Caco-2 (cell line): ENCODE results near the gene TDRD5. TPM values are rescaled to one million over a fixed set of nuclear protein-coding genes. Genes with fewer than 3 reads are reported as not detected.

Experiments used
- BruUV-seq: library from RNA; stranded (reverse); fragments of 400-500 nt; replicated peaks from 2 replicates; lab custom pipeline; 2021; lab: Mats Ljungman, UMichigan
- CTCF ChIA-PET: fragments of 300-600 bp; sonication (Branson Sonifier 250); formaldehyde crosslinking; loops from one replicate; lab custom pipeline; 2022; ENCODE audit warnings: antibody characterized with exemption; lab: Charles Lee
- POLR2A ChIA-PET: fragments of 300-600 bp; sonication (Branson Sonifier 250); formaldehyde crosslinking; loops from one replicate; lab custom pipeline; 2022; ENCODE audit warnings: antibody characterized with exemption; lab: Charles Lee
- DNase-seq, 2 experiments: peaks; one replicate each; pipeline versions ENCODE4 v3.0.0 to v3.0.0-alpha.2; 2020 to 2022
- H3K27me3 ChIP-seq: replicated peaks from 2 replicates; pipeline ENCODE4 v1.6.0; 2011; ENCODE audit warnings: low read length; ENCODE audit not compliant: control insufficient read depth, insufficient read depth
- H3K36me3 ChIP-seq: 2 replicates; pipeline ENCODE4 v1.5.1; 2011; ENCODE audit warnings: low read length; ENCODE audit not compliant: control insufficient read depth, insufficient read depth
- H3K4me1 ChIP-seq: fragments of 250-450 bp; sonication (Bioruptor Pico); 2 replicates; pipeline ENCODE4 v1.5.1; 2020; ENCODE audit warnings: mild to moderate bottlenecking
- H3K4me3 ChIP-seq: 2 replicates; pipeline ENCODE4 v1.5.1; 2011; ENCODE audit warnings: low read depth, mild to moderate bottlenecking, control low read depth, low read length
- H3K9me3 ChIP-seq: fragments of 250-450 bp; sonication (Bioruptor Pico); 2 replicates; pipeline ENCODE4 v1.5.1; 2020; ENCODE audit warnings: mild to moderate bottlenecking, moderate library complexity
- H3K27ac Mint-ChIP-seq: one replicate; pipeline ENCODE4 v1.8.0; 2022; ENCODE audit warnings: mixed read lengths; ENCODE audit not compliant: unreplicated experiment
- H3K27me3 Mint-ChIP-seq: one replicate; pipeline ENCODE4 v1.8.0; 2022; ENCODE audit warnings: mixed read lengths; ENCODE audit not compliant: insufficient read depth, unreplicated experiment
- H3K36me3 Mint-ChIP-seq: one replicate; pipeline ENCODE4 v1.8.0; 2022; ENCODE audit warnings: mild to moderate bottlenecking, mixed read lengths; ENCODE audit not compliant: insufficient read depth, unreplicated experiment
- H3K4me1 Mint-ChIP-seq: one replicate; pipeline ENCODE4 v1.8.0; 2022; ENCODE audit warnings: low read depth, mixed read lengths; ENCODE audit not compliant: unreplicated experiment
- H3K4me3 Mint-ChIP-seq: one replicate; pipeline ENCODE4 v1.8.0; 2022; ENCODE audit warnings: mild to moderate bottlenecking, moderate library complexity, mixed read lengths; ENCODE audit not compliant: unreplicated experiment
- H3K9me3 Mint-ChIP-seq: one replicate; pipeline ENCODE4 v1.8.0; 2022; ENCODE audit warnings: mixed read lengths; ENCODE audit not compliant: unreplicated experiment
- intact Hi-C: fragments of 100-400 bp; cut with micrococcal nuclease; formaldehyde crosslinking; loops from one replicate; pipeline ENCODE4 v1.10.0; 2022; ENCODE audit not compliant: unreplicated experiment
- total RNA-seq: library from RNA; stranded (reverse); gene quantifications from 2 replicates; pipeline ENCODE4 v1.2.3, GENCODE V29; 2022
- TF ChIP-seq, protein P1 (sequence below), 2 experiments: fragments of 200-600 bp in 1 of 2; IDR thresholded peaks; 1 replicate in 1 of 2; 2 replicates in 1 of 2; pipeline versions ENCODE4 v1.5.1 to v1.8.0; 2011 to 2022; ENCODE audit warnings: antibody characterized with exemption in 1 of 2, control low read depth in 1 of 2, inconsistent platforms in 1 of 2, low read depth in 1 of 2, low read length in 1 of 2, mild to moderate bottlenecking in 1 of 2, moderate library complexity in 1 of 2; ENCODE audit not compliant: insufficient read depth in 1 of 2, severe bottlenecking in 1 of 2, unreplicated experiment in 1 of 2

The TDRD5 gene
- total RNA-seq, 1 experiment from 2014 or later, result 0.52 TPM

DNA sequence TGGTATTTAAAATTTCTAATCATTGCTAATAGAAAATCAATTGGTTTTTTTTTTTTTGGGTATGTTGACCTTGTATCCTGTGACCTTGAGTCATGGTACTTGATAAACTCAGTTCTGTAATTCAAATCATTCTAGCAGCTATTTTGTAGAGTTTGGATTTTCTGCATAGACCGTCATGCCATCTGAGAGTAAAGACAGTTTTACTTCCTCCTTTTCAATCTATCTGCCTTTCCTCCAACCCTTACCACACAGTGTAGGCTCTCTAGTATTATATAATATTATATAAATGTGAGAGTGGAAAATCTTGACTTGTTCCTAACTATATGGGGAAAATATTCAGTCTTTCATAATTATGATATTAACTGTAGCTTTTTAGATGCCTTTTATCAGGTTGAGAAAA, 7.0 kb downstream of the TDRD5 start:
- no peak for DNase-seq
- no peaks in the 10 kb centered on the region for H3K9me3 ChIP-seq
- Mint-ChIP-seq H3K27ac (no peak overlapping the region), H3K4me1 (peaks cover 7% of the 10 kb centered on the region), H3K27me3 (peaks cover 6% of the 10 kb centered on the region), H3K9me3 (peaks cover 10% of the 10 kb centered on the region), H3K4me3 (no peak overlapping the region), H3K36me3 (no peaks in the 10 kb centered on the region)
- TF ChIP-seq, protein P1, sequence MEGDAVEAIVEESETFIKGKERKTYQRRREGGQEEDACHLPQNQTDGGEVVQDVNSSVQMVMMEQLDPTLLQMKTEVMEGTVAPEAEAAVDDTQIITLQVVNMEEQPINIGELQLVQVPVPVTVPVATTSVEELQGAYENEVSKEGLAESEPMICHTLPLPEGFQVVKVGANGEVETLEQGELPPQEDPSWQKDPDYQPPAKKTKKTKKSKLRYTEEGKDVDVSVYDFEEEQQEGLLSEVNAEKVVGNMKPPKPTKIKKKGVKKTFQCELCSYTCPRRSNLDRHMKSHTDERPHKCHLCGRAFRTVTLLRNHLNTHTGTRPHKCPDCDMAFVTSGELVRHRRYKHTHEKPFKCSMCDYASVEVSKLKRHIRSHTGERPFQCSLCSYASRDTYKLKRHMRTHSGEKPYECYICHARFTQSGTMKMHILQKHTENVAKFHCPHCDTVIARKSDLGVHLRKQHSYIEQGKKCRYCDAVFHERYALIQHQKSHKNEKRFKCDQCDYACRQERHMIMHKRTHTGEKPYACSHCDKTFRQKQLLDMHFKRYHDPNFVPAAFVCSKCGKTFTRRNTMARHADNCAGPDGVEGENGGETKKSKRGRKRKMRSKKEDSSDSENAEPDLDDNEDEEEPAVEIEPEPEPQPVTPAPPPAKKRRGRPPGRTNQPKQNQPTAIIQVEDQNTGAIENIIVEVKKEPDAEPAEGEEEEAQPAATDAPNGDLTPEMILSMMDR (IDR thresholded peaks at IDR 0.05; ENCODE audit: insufficient read depth in 1 of 2, low read depth in 1 of 2, low read length in 1 of 2, severe bottlenecking in 1 of 2, unreplicated experiment in 1 of 2), result no peak
- BruUV-seq, result no TSS peak
- H3K4me3 ChIP-seq, result no peak overlapping the region
- ChIA-PET CTCF (interaction anchor here (1.0 kb wide), 1 partner anchor 151 kb away, joined by 4 read pairs; no protein-coding TSS in a partner anchor), POLR2A (no interaction called here)
- no peaks in the 10 kb centered on the region for H3K27me3 ChIP-seq
- H3K4me1 ChIP-seq, result no peaks in the 10 kb centered on the region
- no peaks in the 10 kb centered on the region for H3K36me3 ChIP-seq
- intact Hi-C loops, result loop anchor here (1.0 to 2.0 kb wide), 3 partner anchors 305 to 520 kb away; partner anchors contain the start of gene SOAT1

- Mint-ChIP-seq H3K27me3 (peaks cover 9% of the 10 kb centered on the region), H3K27ac (no peak overlapping the region), H3K36me3 (no peaks in the 10 kb centered on the region), H3K9me3 (peaks cover 21% of the 10 kb centered on the region), H3K4me1 (peaks cover 7% of the 10 kb centered on the region), H3K4me3 (no peak overlapping the region)
- Histone ChIP-seq H3K36me3 (no peaks in the 10 kb centered on the region), H3K4me1 (no peaks in the 10 kb centered on the region), H3K9me3 (no peaks in the 10 kb centered on the region), H3K27me3 (no peaks in the 10 kb centered on the region), H3K4me3 (no peak overlapping the region)
- intact Hi-C loops, result loop anchor here (1.0 to 2.0 kb wide), 3 partner anchors 306 to 521 kb away; partner anchors contain the start of gene SOAT1
- TF ChIP-seq, protein P1 (IDR thresholded peaks at IDR 0.05; ENCODE audit: insufficient read depth in 1 of 2, low read depth in 1 of 2, low read length in 1 of 2, severe bottlenecking in 1 of 2, unreplicated experiment in 1 of 2), result peak; percentile 50 to 53
- DNase-seq, result peak in 1 of 2 experiments; percentile 60
- ChIA-PET POLR2A (no interaction called here), CTCF (interaction anchor here (0.6 to 1.0 kb wide), 4 partner anchors 103 to 348 kb away, joined by 3 to 5 read pairs (median 4); no protein-coding TSS in a partner anchor)
- BruUV-seq, result no TSS peak
These were observed 8.1 kb downstream of the TDRD5 start for GRCh38 chr1:179599623-179600249.

GRCh38 chr1:179601093-179601492, 9.5 kb downstream of the TDRD5 start:
- H3K9me3 Mint-ChIP-seq, result peaks cover 21% of the 10 kb centered on the region
- no peak overlapping the region for H3K27ac Mint-ChIP-seq
- Histone ChIP-seq H3K36me3 (no peaks in the 10 kb centered on the region), H3K9me3 (no peaks in the 10 kb centered on the region), H3K4me1 (no peaks in the 10 kb centered on the region), H3K4me3 (no peak overlapping the region), H3K27me3 (no peaks in the 10 kb centered on the region)
- peaks cover 7% of the 10 kb centered on the region for H3K4me1 Mint-ChIP-seq
- ChIA-PET POLR2A (no interaction called here), CTCF (no interaction called here)
- TF ChIP-seq, protein P1 (IDR thresholded peaks at IDR 0.05; ENCODE audit: insufficient read depth in 1 of 2, low read depth in 1 of 2, low read length in 1 of 2, severe bottlenecking in 1 of 2, unreplicated experiment in 1 of 2), result no peak
- H3K27me3 Mint-ChIP-seq, result peaks cover 13% of the 10 kb centered on the region
- no peak overlapping the region for H3K4me3 Mint-ChIP-seq
- intact Hi-C loops, result no loop called here
- no peak for DNase-seq
- no TSS peak for BruUV-seq
- no peaks in the 10 kb centered on the region for H3K36me3 Mint-ChIP-seq
